Epidermal melanocyte (primary cell): ENCODE results near the gene POSTN.

Experiments
- DNase-seq: peaks from one replicate; pipeline ENCODE4 v3.0.0; 2011; ENCODE audit warnings: low spot score; ENCODE audit not compliant: insufficient read length

The POSTN gene

DNA sequence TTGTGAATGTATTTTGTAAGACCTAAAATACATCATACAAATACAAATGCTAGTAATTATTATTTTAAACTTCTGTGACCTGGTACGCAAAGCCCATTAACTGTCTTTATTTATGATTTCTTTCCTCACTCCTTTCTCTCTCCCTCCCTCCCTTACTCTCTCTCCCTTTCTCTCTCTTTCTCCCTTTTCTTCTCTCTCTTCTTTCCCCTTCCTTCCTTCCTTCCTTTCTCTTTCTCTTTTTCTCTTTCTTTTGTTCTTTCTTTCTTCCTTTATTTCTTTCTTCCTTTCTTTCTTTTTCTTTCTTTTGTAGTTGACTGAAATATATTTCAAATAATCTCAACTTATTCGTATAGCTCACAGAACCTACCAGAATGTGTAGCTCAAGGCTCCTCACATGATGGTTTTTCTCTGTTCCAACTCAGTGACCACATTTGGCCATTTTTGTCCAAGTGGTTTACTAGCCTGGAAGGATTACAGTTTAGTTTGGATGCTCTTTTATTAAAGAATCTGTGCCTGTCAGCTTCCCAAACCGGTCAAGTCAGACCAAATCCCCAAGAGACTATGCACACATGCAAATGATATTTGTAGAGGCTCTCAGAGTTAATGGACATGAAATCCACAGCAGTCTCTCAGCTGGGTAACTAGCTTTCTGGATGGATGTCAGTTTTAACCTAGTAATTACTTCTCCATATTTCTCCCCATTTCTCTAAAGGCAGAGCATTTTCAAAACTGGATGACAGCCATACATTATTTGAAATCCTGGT lies 71.7 kb downstream of the POSTN start:
- DNase-seq, result no peak

DNA sequence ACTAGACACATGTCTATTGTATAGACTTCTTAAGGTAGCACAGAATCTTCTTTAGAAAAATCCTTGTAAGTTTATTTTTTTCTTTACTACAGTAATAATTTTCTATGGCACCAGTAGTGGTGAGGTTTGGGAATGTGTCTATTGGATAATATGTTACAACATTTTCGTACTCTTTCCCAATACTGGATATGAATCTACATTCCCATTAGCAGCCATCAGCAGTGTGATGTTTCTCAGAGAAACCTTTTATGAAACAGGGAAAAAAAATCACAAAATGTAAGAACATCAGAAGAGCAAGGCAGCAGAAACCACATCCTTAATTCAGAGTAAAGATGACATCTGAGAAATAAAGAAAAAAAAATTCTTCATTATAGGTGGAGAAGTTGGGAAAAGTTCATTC lies 83.3 kb downstream of the POSTN start:
- DNase-seq, result no peak
